ENCODE results near the gene QPCT. TPM values are rescaled to one million over a fixed set of nuclear protein-coding genes. Genes with fewer than 3 reads are reported as not detected.
"Not testable (repeated sequence)": the region's sequence is repeated elsewhere in the genome, so short reads cannot be mapped to it uniquely, and the experiment has no call there.

The QPCT gene
- under 1 TPM; 0.51 to 0.64 TPM for total RNA-seq

GRCh38 chr2:37344453-37345361 lies at the start of gene QPCT:
Gene QPCT, plus strand, starts transcription at chr2:37344630. Its CDS starts 102 bp downstream, at chr2:37344732.
- Mint-ChIP-seq H3K4me3 (peak within 1 kb of the TSS; percentile 66), H3K27me3 (peaks cover 45% of the 10 kb centered on the region), H3K36me3 (ENCODE audit: low read depth) (no peaks in the 10 kb centered on the region), H3K27ac (no peak within 1 kb of the TSS), H3K4me1 (peaks cover 15% of the 10 kb centered on the region), H3K9me3 (ENCODE audit: low read depth) (no peaks in the 10 kb centered on the region)
- ATAC-seq = peak; percentile 80
- intact Hi-C loops (cut with DNase I, micrococcal nuclease) = loop anchor here (2.0 kb wide), 2 partner anchors 22 to 32 kb away; no protein-coding TSS in a partner anchor
- ChIA-PET POLR2A (interaction anchor here (0.6 kb wide), 1 partner anchor 31 kb away, joined by 3 read pairs; no protein-coding TSS in a partner anchor), CTCF (interaction anchor here (0.9 to 1.0 kb wide), 2 partner anchors 9 to 42 kb away, joined by 3 to 4 read pairs; no protein-coding TSS in a partner anchor)
- DNase-seq = peak; percentile 64

- H3K9me3 Mint-ChIP-seq (ENCODE audit: low read depth); CTCF ChIA-PET; H3K4me3 Mint-ChIP-seq; H3K27ac Mint-ChIP-seq; H3K27me3 Mint-ChIP-seq; POLR2A ChIA-PET; DNase-seq; intact Hi-C loops (cut with DNase I, micrococcal nuclease); ATAC-seq: not testable (repeated sequence)
- Mint-ChIP-seq H3K4me1 (peaks cover 12% of the 10 kb centered on the region), H3K36me3 (ENCODE audit: low read depth) (peaks cover 11% of the 10 kb centered on the region)
These were observed 49.6 kb upstream of the QPCT start for GRCh38 chr2:37294858-37295257.

GRCh38 chr2:37295469-37296073 lies 48.9 kb upstream of the QPCT start:
- peaks cover 11% of the 10 kb centered on the region for H3K36me3 Mint-ChIP-seq (ENCODE audit: low read depth)
- DNase-seq = no peak
- peaks cover 14% of the 10 kb centered on the region for H3K4me1 Mint-ChIP-seq
- peaks cover 2% of the 10 kb centered on the region for H3K9me3 Mint-ChIP-seq (ENCODE audit: low read depth)
- H3K27me3 Mint-ChIP-seq = no peaks in the 10 kb centered on the region
- CTCF ChIA-PET = interaction anchor here (1.3 kb wide), 1 partner anchor 21 kb away, joined by 4 read pairs; no protein-coding TSS in a partner anchor
- no peak for ATAC-seq
- no peak overlapping the region for H3K4me3 Mint-ChIP-seq
- POLR2A ChIA-PET = no interaction called here
- intact Hi-C loops (cut with DNase I, micrococcal nuclease) = no loop called here
- H3K27ac Mint-ChIP-seq = no peak overlapping the region

DNA sequence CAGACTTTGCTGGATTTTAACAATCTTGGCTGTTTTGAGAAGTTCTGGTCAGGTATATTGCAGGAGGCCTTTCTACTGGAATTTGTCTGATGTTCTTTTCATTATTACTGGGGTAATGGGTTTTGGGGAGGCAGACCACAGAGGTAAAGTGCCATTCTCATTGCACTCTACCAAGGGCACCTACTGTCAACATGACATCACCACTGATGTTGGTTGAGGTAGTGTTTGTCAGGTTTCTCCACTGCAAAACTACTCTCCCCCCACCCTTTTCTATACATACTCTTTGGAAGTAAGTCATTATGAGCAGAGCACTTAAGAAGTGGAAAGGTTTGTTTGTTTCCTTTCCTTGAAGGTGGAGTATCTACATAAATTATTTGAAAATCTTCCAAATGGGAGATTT lies 46.8 kb upstream of the QPCT start:
- no peak overlapping the region for H3K4me3 Mint-ChIP-seq
- no peak overlapping the region for H3K27ac Mint-ChIP-seq
- peaks cover 2% of the 10 kb centered on the region for H3K36me3 Mint-ChIP-seq (ENCODE audit: low read depth)
- intact Hi-C loops (cut with DNase I, micrococcal nuclease) = no loop called here
- peaks cover 19% of the 10 kb centered on the region for H3K4me1 Mint-ChIP-seq
- ChIA-PET CTCF (no interaction called here), POLR2A (no interaction called here)
- H3K27me3 Mint-ChIP-seq = no peaks in the 10 kb centered on the region
- no peak for ATAC-seq
- no peak for DNase-seq
- peaks cover 2% of the 10 kb centered on the region for H3K9me3 Mint-ChIP-seq (ENCODE audit: low read depth)

DNA sequence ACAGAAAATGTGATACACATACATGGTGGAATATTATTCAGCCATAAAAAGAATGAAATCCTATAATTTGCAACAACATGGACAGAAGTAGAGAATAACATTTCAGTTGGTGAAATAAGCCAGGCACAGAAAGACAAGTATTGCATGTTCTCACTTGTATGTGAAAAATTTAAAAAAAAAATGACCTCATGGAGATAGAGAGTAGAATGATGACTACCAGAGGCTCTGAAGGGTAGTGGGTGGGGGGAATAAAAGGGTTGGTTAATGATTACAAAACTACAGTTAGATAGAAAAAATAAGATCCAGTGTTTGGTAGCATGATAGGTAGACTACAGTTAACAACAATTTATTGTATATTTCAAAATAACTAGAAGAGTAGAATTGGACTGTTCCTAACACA lies 44.3 kb upstream of the QPCT start:
- ChIA-PET POLR2A (interaction anchor here (0.7 kb wide), 1 partner anchor 23 kb away, joined by 6 read pairs; no protein-coding TSS in a partner anchor), CTCF (interaction anchor here (0.6 kb wide), 1 partner anchor 747 kb away, joined by 3 read pairs; no protein-coding TSS in a partner anchor)
- Mint-ChIP-seq H3K27ac (no peak overlapping the region), H3K27me3 (no peaks in the 10 kb centered on the region), H3K36me3 (ENCODE audit: low read depth) (peaks cover 6% of the 10 kb centered on the region), H3K4me3 (no peak overlapping the region), H3K9me3 (ENCODE audit: low read depth) (peaks cover 2% of the 10 kb centered on the region), H3K4me1 (peaks cover 26% of the 10 kb centered on the region)
- DNase-seq (no peak), ATAC-seq (no peak)
- intact Hi-C loops (cut with DNase I, micrococcal nuclease) = no loop called here

- ChIA-PET CTCF (interaction anchor here (0.6 to 0.7 kb wide), 3 partner anchors 56 to 687 kb away, joined by 3 read pairs; no protein-coding TSS in a partner anchor), POLR2A (no interaction called here)
- no peak overlapping the region for H3K27ac Mint-ChIP-seq
These were observed 43.9 kb upstream of the QPCT start for GRCh38 chr2:37300578-37300977.

GRCh38 chr2:37301408-37301807 lies 43.0 kb upstream of the QPCT start:
- Mint-ChIP-seq H3K36me3 (ENCODE audit: low read depth) (peaks cover 6% of the 10 kb centered on the region), H3K27me3 (no peaks in the 10 kb centered on the region), H3K9me3 (ENCODE audit: low read depth) (peaks cover 2% of the 10 kb centered on the region), H3K4me3 (no peak overlapping the region), H3K4me1 (peaks cover 33% of the 10 kb centered on the region), H3K27ac (no peak overlapping the region)
- CTCF ChIA-PET = interaction anchor here (0.6 to 0.7 kb wide), 3 partner anchors 57 to 686 kb away, joined by 3 read pairs; no protein-coding TSS in a partner anchor
- DNase-seq = peak; percentile 16
- no peak for ATAC-seq
- intact Hi-C loops (cut with DNase I, micrococcal nuclease) = no loop called here
- POLR2A ChIA-PET = interaction anchor here (0.6 kb wide), 1 partner anchor 73 kb away, joined by 4 read pairs; no protein-coding TSS in a partner anchor

More at GRCh38 chr2:37300578-37300977, 43.9 kb upstream of the QPCT start:
- H3K36me3 Mint-ChIP-seq (ENCODE audit: low read depth) = peaks cover 6% of the 10 kb centered on the region
- peaks cover 2% of the 10 kb centered on the region for H3K9me3 Mint-ChIP-seq (ENCODE audit: low read depth)
- no peak for ATAC-seq
- H3K27me3 Mint-ChIP-seq = no peaks in the 10 kb centered on the region
- DNase-seq = no peak
- intact Hi-C loops (cut with DNase I, micrococcal nuclease) = no loop called here
- peaks cover 29% of the 10 kb centered on the region for H3K4me1 Mint-ChIP-seq
- no peak overlapping the region for H3K4me3 Mint-ChIP-seq

DNA sequence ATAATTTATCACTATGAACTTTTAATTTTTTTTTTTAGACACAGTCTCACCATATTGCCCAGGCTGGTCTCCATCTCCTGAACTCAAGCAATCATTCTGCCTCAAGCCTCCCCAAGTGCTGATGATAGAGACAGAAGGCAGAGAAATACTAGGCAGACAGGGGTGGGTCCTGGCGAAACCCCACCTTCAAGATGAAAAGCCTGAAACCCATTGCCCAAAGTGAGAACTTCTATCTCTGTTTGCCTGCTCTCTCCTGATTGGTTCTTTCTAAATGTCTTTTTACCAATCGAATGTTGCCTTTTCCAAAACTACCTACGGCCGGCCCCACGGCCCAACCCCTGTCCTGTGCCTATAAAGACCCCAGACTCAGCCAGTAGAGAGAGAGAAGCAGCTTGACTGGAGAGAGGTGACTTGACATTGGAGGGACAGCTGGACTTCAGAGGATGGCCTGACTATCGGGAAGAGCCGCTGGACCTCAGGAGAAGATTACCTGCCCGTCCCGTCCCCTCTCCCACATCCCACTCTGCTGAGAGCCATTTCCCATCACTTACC lies 41.7 kb upstream of the QPCT start:
- ChIA-PET CTCF (interaction anchor here (0.8 to 2.3 kb wide), 2 partner anchors 9 to 41 kb away, joined by 3 to 6 read pairs; partner anchors contain the start of gene QPCT), POLR2A (no interaction called here)
- no peak for ATAC-seq
- Mint-ChIP-seq H3K4me3 (no peak overlapping the region), H3K27me3 (no peaks in the 10 kb centered on the region), H3K9me3 (ENCODE audit: low read depth) (peaks cover 2% of the 10 kb centered on the region), H3K36me3 (ENCODE audit: low read depth) (peaks cover 6% of the 10 kb centered on the region), H3K4me1 (peaks cover 35% of the 10 kb centered on the region), H3K27ac (no peak overlapping the region)
- intact Hi-C loops (cut with DNase I, micrococcal nuclease) = no loop called here
- DNase-seq = no peak

DNA sequence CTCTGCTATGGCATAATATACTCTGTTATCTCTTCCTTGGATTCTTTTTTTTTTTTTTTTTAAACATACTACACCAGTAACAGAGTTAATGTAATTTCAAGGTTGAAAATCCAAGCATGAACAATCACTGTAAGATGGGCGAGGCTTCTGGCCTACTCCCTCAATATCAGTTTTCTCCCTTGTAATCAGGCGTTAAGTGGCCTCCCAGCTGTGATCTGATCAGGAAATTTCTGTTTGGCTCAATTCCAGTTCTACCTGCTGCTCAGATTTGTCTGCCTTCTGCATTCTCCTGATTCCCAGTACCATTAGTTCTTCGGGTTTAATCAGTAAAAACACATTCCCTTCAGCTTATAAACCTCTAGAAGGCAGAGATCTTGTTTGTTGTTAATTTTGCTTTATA lies 38.4 kb upstream of the QPCT start:
- intact Hi-C loops (cut with DNase I, micrococcal nuclease) = no loop called here
- ATAC-seq (no peak), DNase-seq (no peak)
- H3K27ac Mint-ChIP-seq = no peak overlapping the region
- ChIA-PET CTCF (interaction anchor here (0.8 kb wide), 1 partner anchor 16 kb away, joined by 3 read pairs; no protein-coding TSS in a partner anchor), POLR2A (no interaction called here)
- H3K27me3 Mint-ChIP-seq = no peaks in the 10 kb centered on the region
- peaks cover 32% of the 10 kb centered on the region for H3K4me1 Mint-ChIP-seq
- H3K4me3 Mint-ChIP-seq = no peak overlapping the region
- H3K36me3 Mint-ChIP-seq (ENCODE audit: low read depth) = peaks cover 4% of the 10 kb centered on the region
- H3K9me3 Mint-ChIP-seq (ENCODE audit: low read depth) = no peaks in the 10 kb centered on the region

- POLR2A ChIA-PET = no interaction called here
- no peak overlapping the region for H3K27ac Mint-ChIP-seq
These were observed 36.9 kb upstream of the QPCT start for GRCh38 chr2:37307500-37307899.

DNA sequence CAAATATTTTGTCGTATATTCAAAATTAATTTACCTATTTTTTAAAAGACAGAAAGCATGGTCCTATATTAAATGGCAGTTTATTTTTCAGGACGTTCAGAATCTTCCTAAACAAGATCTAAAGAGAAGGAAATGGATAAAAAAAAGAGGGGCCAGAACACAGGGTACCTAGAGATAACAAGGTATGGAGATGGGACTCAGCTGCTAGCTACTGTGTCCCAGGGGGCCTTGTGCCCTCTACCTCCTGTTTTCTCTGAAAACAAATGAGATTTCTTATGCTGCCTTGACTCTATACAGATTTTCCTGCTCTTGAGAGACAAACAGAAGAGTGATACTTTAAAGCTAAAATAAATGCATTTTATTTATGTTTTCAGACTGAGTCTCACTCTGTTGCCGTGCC lies 29.1 kb upstream of the QPCT start:
- Mint-ChIP-seq H3K27me3 (no peaks in the 10 kb centered on the region), H3K9me3 (ENCODE audit: low read depth) (no peaks in the 10 kb centered on the region), H3K27ac (no peak overlapping the region), H3K4me3 (no peak overlapping the region), H3K4me1 (peaks cover 65% of the 10 kb centered on the region), H3K36me3 (ENCODE audit: low read depth) (peaks cover 13% of the 10 kb centered on the region)
- DNase-seq (no peak), ATAC-seq (no peak)
- CTCF ChIA-PET = interaction anchor here (0.9 kb wide), 1 partner anchor 15 kb away, joined by 3 read pairs; no protein-coding TSS in a partner anchor
- POLR2A ChIA-PET = no interaction called here
- intact Hi-C loops (cut with DNase I, micrococcal nuclease) = loop anchor here in 1 of 2 experiments (5.0 kb wide), 1 partner anchor 37 kb away; no protein-coding TSS in a partner anchor

More at GRCh38 chr2:37307500-37307899, 36.9 kb upstream of the QPCT start:
- DNase-seq (no peak), ATAC-seq (no peak)
- peaks cover 37% of the 10 kb centered on the region for H3K4me1 Mint-ChIP-seq
- H3K4me3 Mint-ChIP-seq = no peak overlapping the region
- H3K9me3 Mint-ChIP-seq (ENCODE audit: low read depth) = no peaks in the 10 kb centered on the region
- H3K36me3 Mint-ChIP-seq (ENCODE audit: low read depth) = peaks cover 4% of the 10 kb centered on the region
- no peaks in the 10 kb centered on the region for H3K27me3 Mint-ChIP-seq
- CTCF ChIA-PET = interaction anchor here (1.0 to 1.2 kb wide), 2 partner anchors 9 kb away, joined by 3 read pairs; no protein-coding TSS in a partner anchor
- intact Hi-C loops (cut with DNase I, micrococcal nuclease) = no loop called here

Measured in activated CD4-positive, alpha-beta T cell treated with anti-CD3 and anti-CD28 coated beads for 36 hours (primary cell).